Measurements from ENCODE around the gene ATXN7L3.

Gene ATXN7L3

DNA sequence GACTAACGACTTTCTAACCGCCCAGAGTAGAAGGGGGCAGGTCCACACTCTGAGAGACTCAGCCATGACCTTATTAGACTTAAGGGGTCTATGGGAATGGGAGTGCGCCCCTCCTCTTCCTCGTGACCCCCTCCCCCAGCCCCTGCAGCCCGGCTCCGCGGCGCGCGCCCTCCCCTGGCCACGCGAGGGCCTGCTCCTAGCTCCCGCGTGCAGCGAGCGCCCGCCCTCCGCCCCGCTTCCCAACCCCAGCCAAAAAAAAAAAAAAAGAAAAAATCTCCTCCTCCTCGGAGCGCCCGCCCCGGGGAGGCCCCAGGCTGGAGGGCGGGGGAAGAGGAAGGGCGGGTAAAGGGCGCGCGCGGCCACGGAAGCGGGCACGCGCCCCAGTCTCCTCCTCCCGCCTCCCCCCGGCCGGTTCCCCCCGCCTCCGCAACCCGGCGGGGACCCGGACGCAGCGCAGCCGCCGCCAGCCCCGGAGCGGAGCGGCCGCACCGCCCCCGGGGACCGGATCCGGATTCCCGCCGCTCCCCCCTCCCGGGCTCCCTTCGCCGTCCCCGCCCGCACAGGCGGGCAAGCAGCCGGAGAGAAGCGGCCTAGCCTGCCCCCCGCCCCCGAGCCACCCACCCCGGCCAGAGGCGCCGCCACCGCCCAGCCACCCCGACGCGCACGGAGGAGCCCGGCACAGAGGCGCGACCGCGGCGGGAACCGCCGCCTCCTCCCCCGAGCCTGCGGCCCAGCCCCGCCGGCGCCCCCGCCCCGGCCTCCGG, 18.8 kb upstream of the ATXN7L3 start:
- peak; percentile 81 to 84 for DNase-seq (ENCODE audit: low read depth in 2 of 2)

DNA sequence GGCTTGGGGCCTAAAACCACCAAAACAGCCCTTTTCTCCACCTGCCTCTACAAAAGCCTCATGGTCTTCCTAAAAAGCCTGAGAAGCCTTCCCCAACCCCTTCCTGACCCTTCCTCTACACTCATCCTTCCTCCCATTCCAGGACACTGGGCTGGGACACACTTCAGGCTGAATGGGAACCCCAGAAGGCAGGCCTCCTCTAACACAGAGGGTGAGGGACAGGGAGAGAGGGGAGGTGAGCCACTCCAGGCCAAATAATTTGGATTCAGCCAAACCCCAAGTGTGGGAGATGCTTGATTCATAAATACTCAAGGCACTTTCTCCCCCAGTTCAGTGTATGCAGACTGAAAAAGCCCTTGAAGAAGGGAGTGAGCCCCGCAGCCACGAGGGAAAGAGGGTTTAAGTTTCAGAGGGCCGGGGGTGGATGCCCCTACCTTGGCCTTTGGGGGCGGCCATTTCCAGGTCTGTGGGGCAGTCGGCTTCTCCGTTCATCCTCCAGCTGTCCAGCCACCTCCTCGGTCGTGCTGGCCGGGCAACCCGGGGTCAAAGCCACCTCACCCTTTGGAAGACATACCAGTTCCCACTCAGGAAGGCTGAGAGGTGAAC, 18.2 kb upstream of the ATXN7L3 start:
- no peak for DNase-seq (ENCODE audit: low read depth in 2 of 2)

DNA sequence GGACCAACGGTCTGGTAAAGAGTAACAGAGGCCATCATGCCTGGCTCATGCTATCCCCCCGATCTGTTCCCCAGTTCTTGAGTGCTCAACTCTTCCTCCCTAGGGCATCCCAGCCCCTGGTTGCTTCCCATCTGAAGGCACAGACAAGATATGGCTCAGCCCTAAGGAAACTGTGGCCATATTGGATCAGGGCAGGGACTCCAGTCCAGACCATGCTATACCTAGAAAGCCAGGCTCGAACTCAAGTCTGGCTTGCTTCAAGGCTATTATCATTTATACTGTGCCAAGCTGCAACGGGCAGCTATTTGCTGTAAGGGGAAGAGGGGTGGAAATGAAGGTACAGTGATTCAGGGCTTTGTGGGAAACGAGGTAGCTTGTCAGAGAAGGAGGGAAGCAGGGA, 17.0 kb upstream of the ATXN7L3 start:
- DNase-seq (ENCODE audit: low read depth in 2 of 2) = no peak

DNA sequence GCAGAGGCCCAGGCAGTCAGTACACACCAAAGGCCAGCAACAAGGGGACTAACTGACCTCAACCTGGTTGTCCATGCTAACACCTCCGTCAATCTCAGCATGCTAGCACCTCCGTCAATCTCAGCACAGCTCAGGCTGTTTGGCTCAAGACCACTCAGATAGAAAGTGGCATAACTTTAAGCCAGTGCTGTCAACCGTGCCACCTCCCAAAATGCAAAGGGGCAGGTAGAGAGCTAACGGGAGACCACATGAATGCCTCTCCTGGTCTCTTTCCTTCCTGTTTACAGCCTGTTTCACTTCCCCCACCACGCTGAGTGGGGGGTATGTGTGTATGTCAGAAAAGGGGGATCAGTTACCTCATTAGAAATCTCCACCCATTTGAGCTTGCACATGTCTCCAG, 16.5 kb upstream of the ATXN7L3 start:
- DNase-seq (ENCODE audit: low read depth in 2 of 2) = no peak

DNA sequence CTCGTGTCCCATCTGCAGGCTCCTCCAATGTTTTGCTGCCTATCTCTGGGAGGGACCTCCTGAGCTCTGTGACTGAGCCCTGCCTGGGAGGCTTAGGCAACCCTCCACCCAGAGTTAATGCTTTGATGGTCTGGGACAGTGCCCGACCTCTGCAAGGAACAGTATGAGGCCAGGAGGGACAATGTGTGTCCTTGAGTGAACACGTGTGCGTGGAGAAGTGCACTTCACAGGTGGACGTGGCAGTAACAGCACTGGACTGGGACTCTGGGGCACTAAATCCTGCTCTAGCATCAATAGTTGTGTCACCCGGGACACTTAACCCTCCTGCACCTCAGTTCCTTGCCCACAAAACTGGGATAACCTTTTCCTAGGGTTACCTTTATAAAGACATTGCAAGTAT, 15.2 kb upstream of the ATXN7L3 start:
- DNase-seq (ENCODE audit: low read depth in 2 of 2) = no peak

DNA sequence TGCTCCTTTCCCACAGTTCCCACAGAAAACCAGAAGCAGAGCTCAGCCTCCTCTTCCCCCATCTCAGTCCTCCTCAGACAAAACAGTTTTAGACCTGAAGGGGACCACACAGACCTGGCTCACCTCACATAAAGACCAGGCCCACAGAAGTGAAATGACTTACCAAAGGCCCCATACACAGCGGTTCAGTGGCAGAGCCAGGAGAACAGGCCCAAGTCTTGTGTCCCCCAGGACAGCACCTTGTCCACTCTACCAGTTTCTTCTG, 14.5 kb upstream of the ATXN7L3 start:
- DNase-seq (ENCODE audit: low read depth in 2 of 2) = no peak

DNA sequence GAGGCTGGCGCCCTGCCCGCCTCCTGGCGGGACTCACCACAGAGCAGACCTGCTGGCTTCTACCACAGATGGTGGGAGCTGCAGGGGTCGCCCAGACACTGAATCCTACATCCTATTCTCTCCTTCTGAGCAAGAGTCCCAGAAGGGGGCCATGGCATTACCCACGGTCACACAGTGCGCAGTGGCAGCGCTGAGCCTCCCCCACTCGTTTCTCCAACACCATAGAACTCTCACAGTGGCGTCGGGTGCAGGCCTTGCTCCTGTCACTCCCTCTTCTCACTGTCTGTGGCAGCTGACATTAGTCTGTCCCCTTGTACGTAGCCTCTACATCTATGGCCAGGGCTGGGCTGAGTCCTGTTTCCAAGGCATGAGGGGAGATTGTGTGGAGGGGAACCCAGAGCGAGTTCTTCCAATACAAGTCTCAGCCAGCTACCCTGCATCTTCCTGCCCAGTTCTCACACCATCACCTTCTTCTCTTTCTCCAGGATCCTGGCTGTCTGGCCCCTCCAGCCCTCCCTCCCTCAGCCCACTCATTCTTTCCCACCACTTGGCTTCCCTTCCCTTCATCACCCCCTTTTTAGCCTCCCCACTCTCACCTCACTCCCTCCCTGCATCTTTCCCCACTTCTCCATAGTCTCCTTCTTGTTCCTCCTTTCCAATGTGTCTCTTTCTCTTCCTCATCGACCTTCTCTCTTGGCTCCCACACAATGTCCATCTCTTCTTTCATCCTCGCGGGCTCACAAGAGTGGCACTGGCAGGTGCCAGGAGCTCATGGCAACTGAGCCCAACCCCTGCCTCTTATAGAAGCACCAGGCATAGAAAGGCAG, 13.9 kb upstream of the ATXN7L3 start:
- no peak for DNase-seq (ENCODE audit: low read depth in 2 of 2)

DNA sequence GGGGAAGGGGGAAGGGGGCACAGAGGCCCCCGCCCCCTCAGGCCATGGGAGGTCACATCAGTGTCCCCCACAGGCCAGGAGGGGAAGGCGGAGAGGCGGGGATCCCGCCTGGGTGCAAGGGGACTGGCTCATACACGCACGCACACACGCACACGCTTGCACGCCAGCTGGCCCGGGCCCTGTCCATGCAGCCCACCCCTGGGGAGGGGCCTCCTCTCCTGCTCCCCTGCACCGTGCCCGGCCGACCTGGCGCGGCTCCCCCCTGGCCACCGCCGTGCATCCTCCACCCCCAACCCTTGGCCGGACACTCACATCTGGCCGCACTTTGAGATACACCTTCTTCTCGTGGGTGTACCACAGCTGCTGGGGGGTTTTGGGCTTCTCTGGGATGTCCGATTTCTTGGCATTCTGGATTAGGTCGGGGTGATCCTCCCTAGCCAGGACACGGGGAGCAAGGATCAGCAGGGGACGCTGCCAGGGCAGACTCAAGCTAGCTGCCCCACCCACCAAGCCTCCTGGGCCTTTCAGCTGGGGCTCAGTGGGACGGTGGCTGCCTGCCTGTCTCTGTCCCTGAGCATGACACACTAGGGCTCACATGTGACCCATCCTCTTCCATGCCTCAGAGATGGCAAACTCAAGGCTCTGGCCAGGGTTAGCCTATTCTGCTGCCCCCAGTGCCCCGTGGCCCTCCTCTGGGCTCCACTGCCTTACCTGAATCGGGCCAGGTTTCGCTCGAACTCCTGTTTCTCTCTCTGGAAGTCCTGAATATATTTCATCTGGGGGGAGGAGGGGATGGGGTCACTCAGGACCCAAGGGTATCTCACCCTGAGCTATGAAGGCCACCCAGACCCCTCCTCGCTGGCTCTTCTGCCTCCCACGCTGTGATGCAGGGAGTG, 13.1 kb upstream of the ATXN7L3 start:
- DNase-seq (ENCODE audit: low read depth in 2 of 2) = no peak

DNA sequence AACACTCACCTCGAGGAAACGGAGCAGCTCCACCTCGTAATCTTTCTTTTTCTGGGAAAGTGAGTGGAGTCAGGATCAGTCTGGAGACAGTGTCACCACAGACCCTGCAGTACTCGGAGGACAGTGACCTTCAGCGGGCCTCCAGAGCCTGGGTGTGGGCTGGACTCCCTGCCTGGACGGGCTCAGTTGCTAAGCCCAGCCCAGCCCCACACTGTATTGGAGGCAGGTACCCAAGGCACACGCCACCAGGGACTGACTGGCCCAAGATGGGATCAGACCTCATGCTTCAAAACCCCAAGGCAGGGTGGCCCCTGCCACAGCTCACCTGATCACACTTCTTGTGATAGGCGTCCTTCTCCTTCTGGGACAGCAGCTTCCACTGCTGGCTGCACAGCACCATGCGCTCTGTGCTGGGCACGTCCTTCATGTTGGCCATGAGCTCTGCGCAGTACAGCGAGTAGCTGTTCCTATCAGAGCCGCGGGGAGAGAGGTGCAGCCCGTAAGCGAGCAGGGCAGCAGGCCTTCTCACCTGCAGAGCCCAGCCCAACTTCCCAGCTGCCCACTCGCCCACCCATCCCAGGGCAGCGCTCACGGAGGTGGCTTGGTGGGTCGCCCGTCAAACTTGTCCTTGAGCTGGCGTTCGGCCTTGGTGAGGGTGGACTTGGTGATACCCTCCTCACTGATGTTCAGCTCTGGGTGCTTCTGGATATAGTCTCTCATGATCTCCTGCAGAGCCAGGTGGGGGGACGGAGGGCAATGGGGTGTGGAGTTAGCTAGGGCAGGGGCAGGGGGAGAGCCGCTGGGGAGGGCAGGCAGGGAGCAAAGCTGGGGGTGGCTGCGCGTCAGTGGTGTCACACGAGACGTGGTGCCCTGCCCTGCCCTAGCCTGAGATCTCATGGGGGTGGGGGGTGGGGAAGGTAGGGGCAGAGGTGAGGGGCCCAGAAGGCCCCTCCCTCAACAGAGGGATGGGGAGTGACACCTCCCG, 11.9 kb upstream of the ATXN7L3 start:
- no peak for DNase-seq (ENCODE audit: low read depth in 2 of 2)

DNA sequence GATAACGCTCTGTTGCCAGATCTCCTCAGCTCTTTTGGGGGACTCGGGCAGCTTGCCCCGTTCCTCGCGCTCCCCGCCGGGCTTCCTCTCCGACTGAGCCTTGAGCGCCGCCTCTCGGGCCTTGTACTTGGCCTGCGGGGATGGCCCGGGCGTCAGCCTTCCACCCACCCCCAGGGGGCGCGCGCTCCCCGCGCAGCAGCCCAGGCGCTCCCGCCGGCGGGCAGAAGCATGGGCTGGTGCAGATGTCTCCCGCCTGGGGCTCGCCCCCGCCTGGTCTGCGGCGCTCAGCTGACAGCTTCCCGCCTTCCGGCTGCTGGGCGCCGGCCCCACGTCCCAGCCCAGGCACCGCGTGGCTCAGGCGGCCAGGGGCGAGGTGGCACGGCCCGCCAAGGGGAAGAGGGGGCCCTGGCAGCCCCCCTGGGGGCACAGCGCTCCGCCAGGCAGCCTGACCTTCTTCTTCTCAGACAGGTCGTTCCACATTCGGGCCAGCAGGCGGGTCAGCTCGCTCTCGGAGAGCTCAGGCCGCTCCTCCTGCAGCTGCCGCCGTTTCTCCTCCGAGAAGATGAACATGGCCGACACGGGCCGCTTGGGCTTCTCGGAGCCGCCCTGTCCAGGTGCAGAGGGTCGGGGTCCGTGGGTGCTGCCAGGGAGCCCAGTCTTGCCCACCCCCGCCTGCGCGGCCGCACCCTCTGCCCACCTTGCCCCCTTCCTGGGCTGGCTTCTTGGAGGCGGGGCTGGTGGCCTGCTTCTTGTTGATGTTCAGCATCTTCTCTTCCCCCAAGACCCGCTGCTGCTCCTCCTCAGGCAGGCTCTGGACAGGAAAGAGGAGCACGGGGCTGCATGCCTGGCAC, 10.9 kb upstream of the ATXN7L3 start:
- peak; percentile 87 for DNase-seq (ENCODE audit: low read depth in 2 of 2)

DNA sequence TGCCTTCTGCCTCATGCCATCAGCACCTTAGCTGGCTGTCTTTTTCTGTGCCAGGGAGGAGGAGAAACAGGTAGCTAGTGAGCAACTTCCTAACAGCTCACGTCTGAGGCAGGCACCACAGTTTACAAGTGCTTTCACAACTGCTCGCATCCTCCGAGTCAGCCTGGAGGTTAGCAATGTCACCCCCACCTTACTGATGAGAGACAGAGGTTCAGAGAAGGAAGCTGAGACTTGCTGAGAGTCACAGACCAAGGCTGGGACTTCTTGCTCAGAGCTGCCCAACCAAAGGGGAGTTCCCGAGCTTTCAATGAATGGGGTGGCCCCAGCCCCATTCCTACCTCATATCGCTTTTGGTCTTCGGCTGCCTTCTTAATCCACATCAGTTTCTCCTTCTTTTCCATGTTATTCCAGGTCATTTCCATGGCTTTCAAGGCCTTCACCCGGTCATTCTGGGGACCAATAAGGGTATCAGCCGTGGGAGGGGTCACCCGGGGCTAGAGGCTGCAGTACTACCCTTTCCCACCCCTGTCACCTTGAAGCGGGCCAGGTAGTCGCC, 10.2 kb upstream of the ATXN7L3 start:
- DNase-seq (ENCODE audit: low read depth in 2 of 2) = no peak

DNA sequence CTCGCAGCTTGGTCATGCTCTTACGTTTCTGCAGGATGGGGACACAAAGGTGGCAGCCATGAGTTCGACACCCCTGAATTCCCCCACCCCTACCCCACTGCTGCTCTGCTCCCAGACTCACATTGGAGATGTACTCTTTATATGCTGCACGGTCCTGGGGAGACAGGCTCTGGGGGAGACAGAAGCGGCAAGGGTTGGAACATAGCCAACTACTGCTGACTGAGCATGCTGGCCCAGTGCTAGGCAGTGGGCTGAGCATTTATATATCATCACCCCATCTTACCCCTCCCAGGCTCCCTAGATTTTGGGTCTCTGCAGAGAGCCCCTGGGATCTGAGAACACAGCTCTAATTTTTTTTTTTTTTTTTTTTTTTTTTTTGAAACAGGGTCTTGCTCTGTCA, 8.1 kb upstream of the ATXN7L3 start:
- DNase-seq (ENCODE audit: low read depth in 2 of 2) = no peak

DNA sequence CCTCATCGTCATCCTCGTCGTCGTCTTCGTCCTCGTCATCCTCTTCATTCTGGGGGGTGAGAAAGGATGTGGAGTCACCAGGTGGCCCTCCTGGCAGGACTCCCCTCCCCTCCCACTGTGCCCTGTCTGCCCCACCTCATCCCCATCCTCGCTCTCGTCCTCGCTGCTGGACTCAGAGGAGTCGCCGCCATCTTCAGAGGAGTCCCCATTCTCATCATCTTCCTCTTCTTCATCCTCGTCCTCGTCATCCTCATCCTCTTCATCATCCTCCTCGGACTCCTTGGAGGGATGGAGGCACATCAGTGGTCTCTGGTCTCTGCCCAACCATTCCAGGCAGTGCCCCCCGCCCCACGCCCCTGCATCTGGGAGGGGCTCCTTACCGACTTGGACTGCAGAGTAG, 7.6 kb upstream of the ATXN7L3 start:
- no peak for DNase-seq (ENCODE audit: low read depth in 2 of 2)

DNA sequence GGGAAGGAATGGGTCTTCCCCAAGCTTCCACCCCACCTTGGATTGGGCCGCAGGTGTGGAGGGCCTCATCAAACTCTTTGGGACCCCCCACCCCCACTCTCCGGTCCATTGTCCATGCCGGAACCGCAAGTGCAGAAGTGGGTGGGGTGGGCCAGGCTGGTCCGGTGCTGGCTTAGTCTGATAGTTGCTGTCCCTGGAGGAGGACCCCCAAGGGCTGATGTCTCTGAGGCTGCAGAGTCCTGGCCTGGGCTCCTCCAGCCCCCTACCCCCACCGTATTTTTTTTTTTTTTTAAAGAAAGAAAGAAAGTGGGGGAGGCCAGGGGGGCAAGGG, 7.1 kb upstream of the ATXN7L3 start:
- no peak for DNase-seq (ENCODE audit: low read depth in 2 of 2)

DNA sequence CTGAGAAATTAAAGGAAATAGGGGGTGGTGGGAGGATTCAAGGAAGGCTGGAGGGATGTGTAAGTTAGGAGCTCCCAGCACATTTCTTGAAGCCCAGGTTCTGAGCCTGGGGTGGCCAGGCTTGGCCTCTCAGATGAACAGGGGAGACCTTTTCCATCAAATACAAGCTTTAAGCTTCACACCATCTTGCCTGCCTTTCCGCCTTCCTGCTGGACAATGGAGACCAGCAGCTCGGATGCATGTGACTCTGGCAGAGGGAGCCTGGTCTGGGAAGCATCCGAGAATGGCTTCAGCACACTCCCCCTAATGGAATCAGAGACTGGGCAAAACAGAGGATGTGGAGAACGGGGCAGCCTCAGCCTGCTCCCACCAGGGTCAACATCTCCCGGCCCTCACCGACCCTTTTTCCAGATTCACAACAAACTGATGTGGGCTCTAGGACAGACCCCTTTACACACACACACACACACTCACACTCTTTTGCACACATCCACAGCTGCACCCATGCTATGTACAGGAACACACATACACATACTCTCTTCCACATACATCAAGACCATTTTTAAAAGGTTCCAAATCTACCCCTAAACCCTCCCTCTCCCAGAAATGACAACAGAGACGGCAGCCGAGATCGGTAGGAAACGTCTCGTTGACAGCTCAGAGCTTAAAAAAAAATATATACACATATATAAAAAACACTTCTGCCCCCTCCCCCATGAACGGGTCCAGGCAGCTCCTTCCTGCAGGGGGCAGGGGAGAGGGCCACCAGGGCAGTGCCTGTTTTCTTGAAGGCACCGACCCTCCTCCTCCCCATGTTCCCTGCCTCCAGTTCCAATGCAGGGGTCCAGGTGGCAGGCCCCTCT, 6.5 kb upstream of the ATXN7L3 start:
- no peak for DNase-seq (ENCODE audit: low read depth in 2 of 2)

DNA sequence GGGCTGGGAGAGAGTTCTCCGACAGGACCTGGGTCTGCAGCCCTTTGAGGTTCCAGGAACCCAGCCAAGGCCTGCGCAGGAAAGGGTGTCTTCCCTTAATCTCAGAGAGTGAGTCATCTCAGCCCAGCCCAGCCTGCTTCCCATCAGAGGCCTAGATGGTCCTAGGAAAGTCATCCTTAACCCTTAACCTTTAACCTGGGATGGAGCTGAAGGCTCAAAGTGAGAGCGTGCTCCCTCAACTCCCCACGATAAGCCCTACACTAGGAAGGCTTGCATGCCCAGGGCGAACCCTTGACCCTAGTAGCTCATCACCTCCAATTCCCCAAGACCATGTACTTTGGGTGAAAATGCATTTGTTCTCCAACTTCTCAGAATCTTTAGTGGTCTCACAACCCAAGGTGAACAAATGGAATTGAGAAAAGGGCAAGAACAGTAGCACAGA, 4.8 kb upstream of the ATXN7L3 start:
- DNase-seq (ENCODE audit: low read depth in 2 of 2) = no peak

DNA sequence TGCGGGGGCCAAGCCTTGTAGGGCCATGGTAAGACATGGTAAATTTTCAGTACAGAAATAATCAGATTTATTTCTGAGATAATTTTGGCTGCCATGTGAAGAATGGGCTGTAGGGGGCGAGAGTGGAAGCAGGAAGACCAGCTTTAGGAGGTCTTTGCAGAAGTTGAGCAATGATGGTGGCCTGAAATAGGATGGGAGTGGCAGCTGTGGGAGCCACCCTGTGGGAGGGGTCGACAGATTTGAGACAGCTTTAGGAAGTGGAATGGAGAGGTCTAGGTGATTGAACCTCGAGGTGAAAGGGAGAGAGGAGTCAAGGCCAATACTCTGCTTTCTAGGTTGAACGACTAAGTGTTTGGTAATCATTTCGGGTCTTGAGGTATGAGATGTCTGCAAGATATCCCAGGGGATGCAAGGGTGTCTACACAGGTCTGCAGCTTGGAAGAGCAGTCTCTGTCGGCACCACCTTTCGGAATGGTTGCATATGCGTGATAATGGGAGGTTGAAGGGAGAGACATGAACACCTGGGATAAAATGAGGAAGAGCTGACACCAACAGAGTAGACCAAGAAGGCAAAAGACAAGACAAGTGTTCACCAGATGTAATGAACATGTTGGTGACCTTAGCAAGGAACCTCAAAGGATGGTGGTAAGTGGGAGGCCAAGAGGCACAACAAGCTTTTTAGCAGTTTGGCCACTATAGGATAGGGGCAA, 4.2 kb upstream of the ATXN7L3 start:
- no peak for DNase-seq (ENCODE audit: low read depth in 2 of 2)

DNA sequence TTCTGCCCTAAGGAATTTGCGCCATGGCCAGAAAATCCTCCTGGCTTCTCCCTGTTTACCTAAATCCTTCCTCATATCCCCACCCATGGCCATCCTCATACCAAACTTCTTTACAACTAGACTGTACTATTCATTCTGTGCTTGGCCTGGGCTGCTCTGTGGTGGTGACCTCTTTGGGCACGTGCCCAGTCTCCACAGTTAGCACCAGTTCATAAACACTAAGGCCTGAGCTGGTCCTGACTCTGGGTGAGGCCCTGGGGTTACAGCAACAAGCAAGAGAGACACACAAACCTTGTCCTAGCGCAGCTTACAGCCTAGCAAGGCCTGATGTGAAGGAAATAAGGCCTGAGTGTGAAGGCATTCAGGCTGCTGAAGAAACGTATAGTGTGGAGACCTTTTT, 3.1 kb upstream of the ATXN7L3 start:
- no peak for DNase-seq (ENCODE audit: low read depth in 2 of 2)
